ENCODE results near the gene BCL11A. TPM values are rescaled to one million over a fixed set of nuclear protein-coding genes. Genes with fewer than 3 reads are reported as not detected.

BCL11A gene
- polyA plus RNA-seq, 1 donor from 2014 or later, result 44.0 TPM

GRCh38 chr2:60446413-60447267 is 106.8 kb downstream of the BCL11A start:
- Histone ChIP-seq H3K4me2 (ENCODE audit: low read length) (no peak overlapping the region), H3K9me2 (ENCODE audit: insufficient read depth, low read length) (no peaks in the 10 kb centered on the region), H3K27ac (ENCODE audit: low read length) (no peak overlapping the region), H3K27me3 (ENCODE audit: insufficient read depth, low read depth, low read length) (no peaks in the 10 kb centered on the region), H3K79me2 (replicated peaks; ENCODE audit: insufficient read depth, low read length) (no peaks in the 10 kb centered on the region), H3K9me3 (ENCODE audit: low read length) (no peaks in the 10 kb centered on the region), H2AFZ (ENCODE audit: low read depth, low read length) (no peak overlapping the region), H3K9ac (ENCODE audit: low read length) (no peak overlapping the region), H4K20me1 (ENCODE audit: insufficient read depth) (no peaks in the 10 kb centered on the region), H3F3A (ENCODE audit: insufficient read depth, low read length, poor library complexity, severe bottlenecking) (no peaks in the 10 kb centered on the region), H3K36me3 (ENCODE audit: insufficient read depth, low read length) (no peaks in the 10 kb centered on the region), H3K4me3 (ENCODE audit: low read length) (no peak overlapping the region)
- TF ChIP-seq CTCF (IDR thresholded peaks at IDR 0.05; ENCODE audit: poor library complexity, severe bottlenecking), result no peak
- TF ChIP-seq RAD21 (conservative IDR thresholded peaks at IDR 0.05), result no peak
- no peak for TF ChIP-seq TAF1 (IDR thresholded peaks at IDR 0.05; ENCODE audit: low read depth)
- no peak for TF ChIP-seq EP300 (conservative IDR thresholded peaks at IDR 0.05; ENCODE audit: poor library complexity, severe bottlenecking)
- no peak for TF ChIP-seq POLR2AphosphoS5 (IDR thresholded peaks at IDR 0.05)
- TF ChIP-seq REST (IDR thresholded peaks at IDR 0.05; ENCODE audit: borderline replicate concordance), result no peak
- TF ChIP-seq EZH2 (IDR thresholded peaks at IDR 0.05; ENCODE audit: borderline replicate concordance, insufficient read depth, low read length, poor library complexity, severe bottlenecking), result no peak
- TF ChIP-seq MXI1 (conservative IDR thresholded peaks at IDR 0.05; ENCODE audit: poor library complexity, severe bottlenecking), result no peak
- no peak for TF ChIP-seq SMC3 (conservative IDR thresholded peaks at IDR 0.05; ENCODE audit: poor library complexity)

GRCh38 chr2:60445684-60446179 is 107.7 kb downstream of the BCL11A start:
- Histone ChIP-seq H3K79me2 (replicated peaks; ENCODE audit: insufficient read depth, low read length) (no peaks in the 10 kb centered on the region), H2AFZ (ENCODE audit: low read depth, low read length) (no peak overlapping the region), H3K4me2 (ENCODE audit: low read length) (no peak overlapping the region), H4K20me1 (ENCODE audit: insufficient read depth) (no peaks in the 10 kb centered on the region), H3K36me3 (ENCODE audit: insufficient read depth, low read length) (no peaks in the 10 kb centered on the region), H3K27me3 (ENCODE audit: insufficient read depth, low read depth, low read length) (no peaks in the 10 kb centered on the region), H3K9me2 (ENCODE audit: insufficient read depth, low read length) (no peaks in the 10 kb centered on the region), H3K4me3 (ENCODE audit: low read length) (no peak overlapping the region), H3K27ac (ENCODE audit: low read length) (no peak overlapping the region), H3K9me3 (ENCODE audit: low read length) (no peaks in the 10 kb centered on the region), H3K9ac (ENCODE audit: low read length) (no peak overlapping the region), H3F3A (ENCODE audit: insufficient read depth, low read length, poor library complexity, severe bottlenecking) (no peaks in the 10 kb centered on the region)
- TF ChIP-seq CTCF (IDR thresholded peaks at IDR 0.05; ENCODE audit: poor library complexity, severe bottlenecking) (no peak), POLR2AphosphoS5 (IDR thresholded peaks at IDR 0.05) (no peak), RAD21 (conservative IDR thresholded peaks at IDR 0.05) (no peak)
